ENCODE results near the gene TPCN2. TPM values are rescaled to one million over a fixed set of nuclear protein-coding genes. Genes with fewer than 3 reads are reported as not detected.

Gene TPCN2
- polyA plus RNA-seq, 1 donor from 2014 or later: 14.2 TPM

DNA sequence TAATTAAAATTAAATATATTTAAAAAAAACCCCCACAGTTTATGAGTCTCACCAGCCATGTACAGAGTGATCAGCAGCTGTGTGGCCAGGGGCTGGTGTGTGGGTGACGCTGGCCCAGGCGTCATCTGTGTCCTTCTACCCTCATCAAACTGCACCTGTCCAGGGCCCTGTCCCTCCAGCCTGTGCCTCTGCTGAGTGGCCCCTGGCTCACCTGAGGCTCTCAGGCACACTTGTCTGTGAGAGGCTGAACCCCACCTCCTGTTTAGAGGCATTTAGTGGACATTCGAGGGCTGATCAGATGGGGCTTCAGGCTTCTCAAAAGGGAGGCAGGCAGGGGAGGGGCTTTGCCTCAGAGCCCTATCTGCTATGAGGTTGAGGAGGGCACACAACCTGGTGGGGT, 77.1 kb downstream of the TPCN2 start:
- H4K20me1 ChIP-seq (ENCODE audit: insufficient read depth): no peaks in the 10 kb centered on the region
- H3K36me3 ChIP-seq (ENCODE audit: insufficient read depth, low read length): no peaks in the 10 kb centered on the region
- TF ChIP-seq, protein P1, sequence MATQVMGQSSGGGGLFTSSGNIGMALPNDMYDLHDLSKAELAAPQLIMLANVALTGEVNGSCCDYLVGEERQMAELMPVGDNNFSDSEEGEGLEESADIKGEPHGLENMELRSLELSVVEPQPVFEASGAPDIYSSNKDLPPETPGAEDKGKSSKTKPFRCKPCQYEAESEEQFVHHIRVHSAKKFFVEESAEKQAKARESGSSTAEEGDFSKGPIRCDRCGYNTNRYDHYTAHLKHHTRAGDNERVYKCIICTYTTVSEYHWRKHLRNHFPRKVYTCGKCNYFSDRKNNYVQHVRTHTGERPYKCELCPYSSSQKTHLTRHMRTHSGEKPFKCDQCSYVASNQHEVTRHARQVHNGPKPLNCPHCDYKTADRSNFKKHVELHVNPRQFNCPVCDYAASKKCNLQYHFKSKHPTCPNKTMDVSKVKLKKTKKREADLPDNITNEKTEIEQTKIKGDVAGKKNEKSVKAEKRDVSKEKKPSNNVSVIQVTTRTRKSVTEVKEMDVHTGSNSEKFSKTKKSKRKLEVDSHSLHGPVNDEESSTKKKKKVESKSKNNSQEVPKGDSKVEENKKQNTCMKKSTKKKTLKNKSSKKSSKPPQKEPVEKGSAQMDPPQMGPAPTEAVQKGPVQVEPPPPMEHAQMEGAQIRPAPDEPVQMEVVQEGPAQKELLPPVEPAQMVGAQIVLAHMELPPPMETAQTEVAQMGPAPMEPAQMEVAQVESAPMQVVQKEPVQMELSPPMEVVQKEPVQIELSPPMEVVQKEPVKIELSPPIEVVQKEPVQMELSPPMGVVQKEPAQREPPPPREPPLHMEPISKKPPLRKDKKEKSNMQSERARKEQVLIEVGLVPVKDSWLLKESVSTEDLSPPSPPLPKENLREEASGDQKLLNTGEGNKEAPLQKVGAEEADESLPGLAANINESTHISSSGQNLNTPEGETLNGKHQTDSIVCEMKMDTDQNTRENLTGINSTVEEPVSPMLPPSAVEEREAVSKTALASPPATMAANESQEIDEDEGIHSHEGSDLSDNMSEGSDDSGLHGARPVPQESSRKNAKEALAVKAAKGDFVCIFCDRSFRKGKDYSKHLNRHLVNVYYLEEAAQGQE (IDR thresholded peaks at IDR 0.05; ENCODE audit: borderline replicate concordance): no peak
- TF ChIP-seq, protein P2, sequence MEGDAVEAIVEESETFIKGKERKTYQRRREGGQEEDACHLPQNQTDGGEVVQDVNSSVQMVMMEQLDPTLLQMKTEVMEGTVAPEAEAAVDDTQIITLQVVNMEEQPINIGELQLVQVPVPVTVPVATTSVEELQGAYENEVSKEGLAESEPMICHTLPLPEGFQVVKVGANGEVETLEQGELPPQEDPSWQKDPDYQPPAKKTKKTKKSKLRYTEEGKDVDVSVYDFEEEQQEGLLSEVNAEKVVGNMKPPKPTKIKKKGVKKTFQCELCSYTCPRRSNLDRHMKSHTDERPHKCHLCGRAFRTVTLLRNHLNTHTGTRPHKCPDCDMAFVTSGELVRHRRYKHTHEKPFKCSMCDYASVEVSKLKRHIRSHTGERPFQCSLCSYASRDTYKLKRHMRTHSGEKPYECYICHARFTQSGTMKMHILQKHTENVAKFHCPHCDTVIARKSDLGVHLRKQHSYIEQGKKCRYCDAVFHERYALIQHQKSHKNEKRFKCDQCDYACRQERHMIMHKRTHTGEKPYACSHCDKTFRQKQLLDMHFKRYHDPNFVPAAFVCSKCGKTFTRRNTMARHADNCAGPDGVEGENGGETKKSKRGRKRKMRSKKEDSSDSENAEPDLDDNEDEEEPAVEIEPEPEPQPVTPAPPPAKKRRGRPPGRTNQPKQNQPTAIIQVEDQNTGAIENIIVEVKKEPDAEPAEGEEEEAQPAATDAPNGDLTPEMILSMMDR (IDR thresholded peaks at IDR 0.05; ENCODE audit: poor library complexity, severe bottlenecking): no peak
- TF ChIP-seq EZH2 (IDR thresholded peaks at IDR 0.05; ENCODE audit: borderline replicate concordance, insufficient read depth, low read length, poor library complexity, severe bottlenecking) (no peak), SMC3 (conservative IDR thresholded peaks at IDR 0.05; ENCODE audit: poor library complexity) (no peak), MXI1 (conservative IDR thresholded peaks at IDR 0.05; ENCODE audit: poor library complexity, severe bottlenecking) (no peak), RAD21 (conservative IDR thresholded peaks at IDR 0.05) (no peak), POLR2AphosphoS5 (IDR thresholded peaks at IDR 0.05) (no peak)
- no peaks in the 10 kb centered on the region for H3K9me2 ChIP-seq (ENCODE audit: insufficient read depth, low read length)
- H3F3A ChIP-seq (ENCODE audit: insufficient read depth, low read length, poor library complexity, severe bottlenecking): no peaks in the 10 kb centered on the region
- H3K9ac ChIP-seq (ENCODE audit: low read length): no peak overlapping the region
- H3K79me2 ChIP-seq (replicated peaks; ENCODE audit: insufficient read depth, low read length): no peaks in the 10 kb centered on the region
- H2AFZ ChIP-seq (ENCODE audit: low read depth, low read length): no peak overlapping the region
- H3K9me3 ChIP-seq (ENCODE audit: low read length): peaks cover 4% of the 10 kb centered on the region
- H3K27me3 ChIP-seq (ENCODE audit: insufficient read depth, low read depth, low read length): no peaks in the 10 kb centered on the region
- no peak overlapping the region for H3K4me3 ChIP-seq (ENCODE audit: low read length)
- no peak overlapping the region for H3K4me2 ChIP-seq (ENCODE audit: low read length)
- no peak overlapping the region for H3K27ac ChIP-seq (ENCODE audit: low read length)

DNA sequence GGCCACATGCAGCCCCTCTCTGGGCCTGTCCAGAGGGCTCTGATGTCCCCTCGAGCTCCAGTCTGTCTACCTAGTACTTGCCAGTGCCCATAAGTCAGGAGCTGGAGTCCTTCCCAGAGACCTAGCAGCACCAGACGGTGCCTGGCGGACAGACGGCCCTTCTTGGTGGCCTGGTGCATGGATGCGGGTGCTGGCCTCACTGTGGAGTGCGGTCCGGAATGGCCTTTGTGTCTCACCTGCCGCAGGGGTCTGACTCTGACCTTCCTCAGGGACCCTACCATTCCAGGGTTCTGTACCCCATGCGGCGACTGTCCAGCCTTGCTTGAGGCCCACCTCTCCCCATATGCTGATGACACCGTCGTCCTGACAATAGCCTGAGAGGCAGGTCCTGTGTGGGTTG, 77.6 kb downstream of the TPCN2 start:
- no peaks in the 10 kb centered on the region for H3K79me2 ChIP-seq (replicated peaks; ENCODE audit: insufficient read depth, low read length)

More for the DNA sequence above, 77.6 kb downstream of the TPCN2 start:
- H2AFZ ChIP-seq (ENCODE audit: low read depth, low read length): no peak overlapping the region
- H3K27ac ChIP-seq (ENCODE audit: low read length): no peak overlapping the region
- H4K20me1 ChIP-seq (ENCODE audit: insufficient read depth): no peaks in the 10 kb centered on the region
- H3K9me3 ChIP-seq (ENCODE audit: low read length): peaks cover 4% of the 10 kb centered on the region
- H3K9me2 ChIP-seq (ENCODE audit: insufficient read depth, low read length): no peaks in the 10 kb centered on the region
- no peak overlapping the region for H3K4me3 ChIP-seq (ENCODE audit: low read length)
- H3K36me3 ChIP-seq (ENCODE audit: insufficient read depth, low read length): no peaks in the 10 kb centered on the region
- no peaks in the 10 kb centered on the region for H3F3A ChIP-seq (ENCODE audit: insufficient read depth, low read length, poor library complexity, severe bottlenecking)
- no peak overlapping the region for H3K4me2 ChIP-seq (ENCODE audit: low read length)
- TF ChIP-seq EZH2 (IDR thresholded peaks at IDR 0.05; ENCODE audit: borderline replicate concordance, insufficient read depth, low read length, poor library complexity, severe bottlenecking) (no peak), TAF1 (IDR thresholded peaks at IDR 0.05; ENCODE audit: low read depth) (no peak), EP300 (conservative IDR thresholded peaks at IDR 0.05; ENCODE audit: poor library complexity, severe bottlenecking) (no peak), MXI1 (conservative IDR thresholded peaks at IDR 0.05; ENCODE audit: poor library complexity, severe bottlenecking) (no peak), RAD21 (conservative IDR thresholded peaks at IDR 0.05) (no peak), SMC3 (conservative IDR thresholded peaks at IDR 0.05; ENCODE audit: poor library complexity) (no peak), POLR2AphosphoS5 (IDR thresholded peaks at IDR 0.05) (no peak)
- TF ChIP-seq, protein P1 (IDR thresholded peaks at IDR 0.05; ENCODE audit: borderline replicate concordance): no peak
- TF ChIP-seq, protein P2 (IDR thresholded peaks at IDR 0.05; ENCODE audit: poor library complexity, severe bottlenecking): no peak
- H3K27me3 ChIP-seq (ENCODE audit: insufficient read depth, low read depth, low read length): no peaks in the 10 kb centered on the region
- no peak overlapping the region for H3K9ac ChIP-seq (ENCODE audit: low read length)

All from neural cell (in vitro differentiated cells).